ENCODE data around the gene CITED1. TPM values are rescaled to one million over a fixed set of nuclear protein-coding genes. Genes with fewer than 3 reads are reported as not detected.

Gene CITED1
- polyA plus RNA-seq, 2 of the 4 experiments (the other 2 are of a cell fraction) = 0.43 TPM

GRCh38 chrX:72297953-72298730, 7.6 kb downstream of the CITED1 start:
- POLR2A ChIA-PET = interaction anchor here (1.4 kb wide), 1 partner anchor 21 kb away, joined by 5 read pairs; the partner anchor contains the start of gene RPS4X
- CTCF ChIA-PET = interaction anchor here (0.5 to 1.2 kb wide), 3 partner anchors 18 to 1911 kb away, joined by 3 to 4 read pairs (median 3); no protein-coding TSS in a partner anchor
- Histone ChIP-seq H3K9me3 (no peaks in the 10 kb centered on the region), H3K4me1 (no peaks in the 10 kb centered on the region), H3K27ac (no peak overlapping the region), H3K4me3 (no peak overlapping the region), H3K4me2 (no peak overlapping the region)
- peak in 1 of 2 experiments; percentile 56 for DNase-seq (ENCODE audit: low read depth in 1 of 2, low spot score in 1 of 2)
- TF ChIP-seq RAD21 (conservative IDR thresholded peaks at IDR 0.05 in 1 of 2, IDR thresholded peaks at IDR 0.05 in 1 of 2) (peak; percentile 26 to 59; a peak in 3 of 5 replicates), FOSB (CRISPR knock-in tag; IDR thresholded peaks at IDR 0.05) (no peak), CTCF (IDR thresholded peaks at IDR 0.05) (peak; percentile 20; the same call in 1 of the 3 replicates)
- 40% methylated on average over 4 of the region's 4 CpGs for whole genome bisulfite sequencing (ENCODE audit: missing lambda C conversion rate)
- FAIRE-seq = peak; percentile 96
- peak; percentile 66 to 89; a peak in 5 of 6 replicates for ATAC-seq

GRCh38 chrX:72296991-72297390, 8.7 kb downstream of the CITED1 start:
- Histone ChIP-seq H3K4me3 (no peak overlapping the region), H3K27ac (no peak overlapping the region), H3K4me1 (no peaks in the 10 kb centered on the region), H3K4me2 (no peak overlapping the region), H3K9me3 (no peaks in the 10 kb centered on the region)
- WGBS (ENCODE audit: missing lambda C conversion rate) = 76% methylated on average over 1 of the region's 1 CpG
- no peak for DNase-seq (ENCODE audit: low read depth in 1 of 2, low spot score in 1 of 2)
- ChIA-PET POLR2A (no interaction called here), CTCF (no interaction called here)
- TF ChIP-seq FOXS1 (CRISPR knock-in tag; IDR thresholded peaks at IDR 0.05) = no peak
- TF ChIP-seq, protein P1, sequence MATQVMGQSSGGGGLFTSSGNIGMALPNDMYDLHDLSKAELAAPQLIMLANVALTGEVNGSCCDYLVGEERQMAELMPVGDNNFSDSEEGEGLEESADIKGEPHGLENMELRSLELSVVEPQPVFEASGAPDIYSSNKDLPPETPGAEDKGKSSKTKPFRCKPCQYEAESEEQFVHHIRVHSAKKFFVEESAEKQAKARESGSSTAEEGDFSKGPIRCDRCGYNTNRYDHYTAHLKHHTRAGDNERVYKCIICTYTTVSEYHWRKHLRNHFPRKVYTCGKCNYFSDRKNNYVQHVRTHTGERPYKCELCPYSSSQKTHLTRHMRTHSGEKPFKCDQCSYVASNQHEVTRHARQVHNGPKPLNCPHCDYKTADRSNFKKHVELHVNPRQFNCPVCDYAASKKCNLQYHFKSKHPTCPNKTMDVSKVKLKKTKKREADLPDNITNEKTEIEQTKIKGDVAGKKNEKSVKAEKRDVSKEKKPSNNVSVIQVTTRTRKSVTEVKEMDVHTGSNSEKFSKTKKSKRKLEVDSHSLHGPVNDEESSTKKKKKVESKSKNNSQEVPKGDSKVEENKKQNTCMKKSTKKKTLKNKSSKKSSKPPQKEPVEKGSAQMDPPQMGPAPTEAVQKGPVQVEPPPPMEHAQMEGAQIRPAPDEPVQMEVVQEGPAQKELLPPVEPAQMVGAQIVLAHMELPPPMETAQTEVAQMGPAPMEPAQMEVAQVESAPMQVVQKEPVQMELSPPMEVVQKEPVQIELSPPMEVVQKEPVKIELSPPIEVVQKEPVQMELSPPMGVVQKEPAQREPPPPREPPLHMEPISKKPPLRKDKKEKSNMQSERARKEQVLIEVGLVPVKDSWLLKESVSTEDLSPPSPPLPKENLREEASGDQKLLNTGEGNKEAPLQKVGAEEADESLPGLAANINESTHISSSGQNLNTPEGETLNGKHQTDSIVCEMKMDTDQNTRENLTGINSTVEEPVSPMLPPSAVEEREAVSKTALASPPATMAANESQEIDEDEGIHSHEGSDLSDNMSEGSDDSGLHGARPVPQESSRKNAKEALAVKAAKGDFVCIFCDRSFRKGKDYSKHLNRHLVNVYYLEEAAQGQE (IDR thresholded peaks at IDR 0.05) = no peak
- TF ChIP-seq HDAC2 (IDR thresholded peaks at IDR 0.05) = no peak
- no peak for TF ChIP-seq BHLHE40 (IDR thresholded peaks at IDR 0.05; ENCODE audit: low read depth, low read length)
- TF ChIP-seq CBX2 (IDR thresholded peaks at IDR 0.05; ENCODE audit: borderline replicate concordance, low read depth) = no peak
- no peak for TF ChIP-seq RARB (CRISPR knock-in tag; IDR thresholded peaks at IDR 0.05)
- TF ChIP-seq CHD4 (IDR thresholded peaks at IDR 0.05; ENCODE audit: borderline replicate concordance) = no peak
- TF ChIP-seq EHMT2 (IDR thresholded peaks at IDR 0.05; ENCODE audit: low read depth) = no peak
- TF ChIP-seq, protein P2, sequence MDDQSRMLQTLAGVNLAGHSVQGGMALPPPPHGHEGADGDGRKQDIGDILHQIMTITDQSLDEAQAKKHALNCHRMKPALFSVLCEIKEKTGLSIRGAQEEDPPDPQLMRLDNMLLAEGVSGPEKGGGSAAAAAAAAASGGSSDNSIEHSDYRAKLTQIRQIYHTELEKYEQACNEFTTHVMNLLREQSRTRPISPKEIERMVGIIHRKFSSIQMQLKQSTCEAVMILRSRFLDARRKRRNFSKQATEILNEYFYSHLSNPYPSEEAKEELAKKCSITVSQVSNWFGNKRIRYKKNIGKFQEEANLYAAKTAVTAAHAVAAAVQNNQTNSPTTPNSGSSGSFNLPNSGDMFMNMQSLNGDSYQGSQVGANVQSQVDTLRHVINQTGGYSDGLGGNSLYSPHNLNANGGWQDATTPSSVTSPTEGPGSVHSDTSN (IDR thresholded peaks at IDR 0.05) = no peak
- ATAC-seq = no peak
- FAIRE-seq = peak; percentile 59

GRCh38 chrX:72295745-72296144, 10.0 kb downstream of the CITED1 start:
- no peak for TF ChIP-seq GATA3 (IDR thresholded peaks at IDR 0.05; ENCODE audit: borderline replicate concordance)
- no peak for TF ChIP-seq NR3C1 (IDR thresholded peaks at IDR 0.05)
- no peak for TF ChIP-seq ESRRA (IDR thresholded peaks at IDR 0.05; ENCODE audit: borderline replicate concordance, low read length)
- TF ChIP-seq RFX5 (IDR thresholded peaks at IDR 0.05) = no peak
- TF ChIP-seq RNF2 (IDR thresholded peaks at IDR 0.05; ENCODE audit: borderline replicate concordance, low read depth) = no peak
- TF ChIP-seq CBX8 (IDR thresholded peaks at IDR 0.05) = no peak
- TF ChIP-seq HOXA7 (CRISPR knock-in tag; IDR thresholded peaks at IDR 0.05) = no peak
- TF ChIP-seq EHF (CRISPR knock-in tag; IDR thresholded peaks at IDR 0.05) = no peak
- TF ChIP-seq ATOH8 (CRISPR knock-in tag; IDR thresholded peaks at IDR 0.05; ENCODE audit: low read depth) = no peak
- TF ChIP-seq FOXS1 (CRISPR knock-in tag; IDR thresholded peaks at IDR 0.05) = no peak
- TF ChIP-seq, protein P2 (IDR thresholded peaks at IDR 0.05) = no peak
- TF ChIP-seq CHD2 (IDR thresholded peaks at IDR 0.05; ENCODE audit: low read length, partially characterized antibody) = no peak
- TF ChIP-seq NFE2L2 (conservative IDR thresholded peaks at IDR 0.05; ENCODE audit: low read length) = no peak
- no peak for TF ChIP-seq FOSB (CRISPR knock-in tag; IDR thresholded peaks at IDR 0.05)
- no peak for TF ChIP-seq JUNB (IDR thresholded peaks at IDR 0.05)
- ATAC-seq = no peak
- Histone ChIP-seq H3K27ac (no peak overlapping the region), H3K4me3 (no peak overlapping the region), H3K4me1 (no peaks in the 10 kb centered on the region), H3K4me2 (no peak overlapping the region), H3K9me3 (no peaks in the 10 kb centered on the region)
- 45% methylated on average over 5 of the region's 5 CpGs for WGBS (ENCODE audit: missing lambda C conversion rate)
- ChIA-PET POLR2A (no interaction called here), CTCF (no interaction called here)
- FAIRE-seq = no peak
- DNase-seq (ENCODE audit: low read depth in 1 of 2, low spot score in 1 of 2) = no peak

Measured in A549 (cell line).